ENCODE data around the gene NPTN.
A peak's percentile ranks its signal among the peaks of the same experiment; 100 is the strongest.
"Not testable (repeated sequence)": the region's sequence is repeated elsewhere in the genome, so short reads cannot be mapped to it uniquely, and the experiment has no call there.

The NPTN gene

DNA sequence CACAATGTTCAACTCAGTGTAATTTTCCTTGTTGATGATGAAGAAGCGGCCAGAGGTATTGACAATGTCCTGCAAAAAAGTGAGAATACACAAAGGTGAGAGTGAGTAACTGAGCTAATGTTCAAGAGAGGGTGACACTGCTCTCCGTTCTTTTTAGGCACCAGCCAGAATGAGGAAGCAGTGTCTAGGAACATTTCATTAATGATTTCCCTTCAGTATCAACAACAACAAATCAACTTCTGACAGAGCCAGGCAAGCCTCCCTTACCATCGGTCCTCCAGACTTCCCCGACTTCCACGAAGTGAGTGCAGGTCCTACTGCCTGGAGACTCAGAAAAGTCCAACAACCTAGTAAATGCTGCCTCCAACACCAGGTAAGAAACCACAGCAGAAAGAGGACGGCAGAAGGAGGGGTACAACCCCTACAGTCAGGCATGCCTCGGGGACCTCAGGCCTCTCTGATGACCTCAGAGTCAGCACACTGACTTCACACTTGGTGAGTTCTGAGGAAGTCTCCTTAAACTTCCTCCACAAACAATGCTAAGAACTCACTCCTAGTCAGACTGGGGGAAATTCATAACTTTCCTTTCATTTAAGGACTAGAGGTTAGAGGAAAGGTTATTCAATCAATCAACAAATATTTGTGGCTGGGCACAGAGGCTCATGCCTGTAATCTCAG, 62.7 kb downstream of the NPTN start:
- DNase-seq, result no peak

DNA sequence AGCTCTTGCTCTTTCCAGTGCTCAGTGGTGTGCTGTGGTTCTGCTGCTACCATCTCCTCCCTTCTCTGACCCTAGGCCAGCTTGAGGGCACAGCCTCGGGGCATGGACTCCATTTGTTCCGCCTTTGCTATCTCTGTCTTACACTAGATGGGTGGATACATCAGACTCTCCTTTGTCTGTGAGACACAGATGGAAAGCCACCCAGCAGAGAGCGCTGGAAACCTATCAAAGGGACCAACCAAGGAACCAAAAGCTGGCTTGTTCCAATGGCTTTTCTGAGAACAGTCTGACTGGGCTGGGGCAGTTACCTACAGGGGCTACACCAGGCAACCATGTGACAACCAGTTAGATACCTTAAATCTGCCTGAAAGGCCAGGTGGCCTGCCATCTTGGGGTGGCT, 63.8 kb downstream of the NPTN start:
- no peak for DNase-seq

DNA sequence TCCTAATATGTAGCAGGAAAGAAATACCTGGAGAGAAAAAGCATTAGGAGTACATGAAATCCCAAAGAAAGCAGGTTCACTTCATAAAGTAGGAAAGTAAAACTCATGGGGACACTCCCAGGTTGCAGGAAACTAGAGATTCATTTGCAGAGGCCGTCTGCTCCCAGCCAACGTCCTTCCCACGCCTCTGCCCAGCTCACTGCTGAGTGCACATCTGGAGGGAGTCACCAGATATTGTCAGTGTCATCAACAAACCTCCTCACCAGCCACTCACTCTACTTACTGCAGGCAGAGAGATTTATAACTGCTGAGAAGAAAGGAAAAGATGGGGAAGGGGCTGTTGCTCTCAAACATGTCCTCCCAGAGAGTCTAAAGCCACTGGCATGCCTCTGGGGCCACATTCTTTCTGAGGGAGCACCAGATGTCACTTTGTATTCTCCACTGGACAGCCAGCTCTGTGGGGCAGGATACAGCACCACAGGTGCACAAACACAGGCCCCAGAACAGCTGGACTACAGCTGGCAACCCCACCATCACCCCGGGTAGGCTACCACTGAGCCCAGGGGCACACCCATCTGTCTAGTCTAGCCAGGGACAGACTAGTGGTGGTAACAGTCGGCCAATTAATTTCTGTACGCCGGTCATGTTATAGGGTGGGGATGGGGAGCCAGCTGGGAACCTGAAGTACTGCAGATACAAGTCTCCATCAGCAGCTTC, 64.5 kb downstream of the NPTN start:
- no peak for DNase-seq

DNA sequence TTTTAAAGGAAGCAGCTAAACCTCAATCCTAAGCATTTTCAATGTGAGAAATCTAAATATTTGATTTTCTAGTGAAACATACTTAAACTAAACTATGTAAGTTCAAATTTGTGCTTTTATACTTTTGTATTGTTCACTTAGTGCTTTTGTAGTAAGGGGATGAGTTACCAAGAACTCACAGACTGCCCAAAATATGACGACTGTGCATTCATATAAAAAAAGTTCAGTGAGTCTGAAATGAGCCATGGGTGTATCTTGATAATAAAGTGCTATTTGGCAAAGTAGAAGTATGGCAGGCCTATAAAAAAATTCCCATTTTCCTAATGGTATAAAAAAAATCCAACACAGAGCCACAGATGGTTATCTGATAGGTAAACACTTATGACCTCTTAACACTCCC, 66.2 kb downstream of the NPTN start:
- no peak for DNase-seq

DNA sequence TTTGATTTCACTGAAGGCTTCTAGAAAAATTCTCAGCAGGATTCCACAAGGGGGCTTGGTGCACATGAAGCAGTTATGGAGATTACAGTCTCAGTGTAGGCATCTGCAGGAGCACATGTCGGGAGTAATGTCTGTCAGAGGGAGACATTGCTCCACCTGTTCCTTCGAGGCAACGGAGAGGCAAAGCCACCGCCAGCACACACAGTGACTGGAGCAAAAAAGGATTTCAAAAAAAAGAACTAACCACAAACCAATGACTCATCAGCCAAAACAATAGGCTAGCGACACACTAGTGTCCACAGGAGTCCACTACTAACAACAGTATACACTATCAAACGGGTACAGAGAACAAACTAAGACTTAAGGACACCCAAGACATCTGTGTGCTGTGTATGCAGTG, 68.9 kb downstream of the NPTN start:
- DNase-seq, result peak; percentile 41

DNA sequence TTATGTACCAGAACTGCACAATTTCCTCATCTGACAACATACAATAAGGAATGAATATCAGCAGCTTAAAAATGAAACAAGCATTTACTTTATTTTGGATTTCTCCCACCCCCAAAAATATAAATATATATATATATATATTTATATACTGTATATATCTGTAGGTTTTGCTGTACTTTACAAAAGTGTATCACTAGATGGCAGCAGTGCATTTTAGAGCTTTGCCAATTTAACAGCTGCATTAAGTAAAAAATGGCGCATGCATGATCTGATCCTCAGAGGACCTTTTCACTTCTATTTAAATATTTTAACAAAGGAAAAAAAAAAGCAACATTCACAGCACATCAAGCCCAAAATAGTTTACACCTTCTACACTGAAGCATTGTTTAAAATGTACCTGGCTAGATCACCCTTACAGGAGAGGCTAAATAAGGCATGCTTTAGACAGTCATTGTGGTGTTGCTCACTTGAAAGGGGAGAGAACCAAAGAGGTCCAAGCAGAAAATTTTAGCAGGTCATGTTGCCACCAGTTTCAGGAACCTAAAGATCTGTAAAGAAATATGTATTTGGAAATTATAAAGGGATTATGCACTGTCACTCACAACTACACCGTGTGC, 72.6 kb downstream of the NPTN start:
- peak; percentile 81 for DNase-seq

DNA sequence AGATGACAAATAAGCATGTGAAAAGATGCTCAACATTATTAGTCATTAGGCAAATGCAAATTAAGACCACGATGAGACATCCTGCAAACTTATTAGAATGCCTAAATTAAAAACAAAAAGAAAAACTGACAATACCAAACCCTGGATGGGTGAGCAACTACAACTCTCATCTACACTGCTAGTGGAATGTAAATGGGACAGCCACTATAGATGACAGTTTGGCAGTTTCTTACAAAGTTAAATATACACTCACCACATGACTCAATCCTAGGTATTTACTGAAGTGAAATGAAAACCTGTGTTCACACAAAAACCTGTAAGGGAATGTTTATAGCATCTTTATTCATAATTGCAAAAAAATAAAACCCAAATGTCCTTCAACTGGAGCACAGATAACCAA, 74.7 kb downstream of the NPTN start:
- no peak for DNase-seq

DNA sequence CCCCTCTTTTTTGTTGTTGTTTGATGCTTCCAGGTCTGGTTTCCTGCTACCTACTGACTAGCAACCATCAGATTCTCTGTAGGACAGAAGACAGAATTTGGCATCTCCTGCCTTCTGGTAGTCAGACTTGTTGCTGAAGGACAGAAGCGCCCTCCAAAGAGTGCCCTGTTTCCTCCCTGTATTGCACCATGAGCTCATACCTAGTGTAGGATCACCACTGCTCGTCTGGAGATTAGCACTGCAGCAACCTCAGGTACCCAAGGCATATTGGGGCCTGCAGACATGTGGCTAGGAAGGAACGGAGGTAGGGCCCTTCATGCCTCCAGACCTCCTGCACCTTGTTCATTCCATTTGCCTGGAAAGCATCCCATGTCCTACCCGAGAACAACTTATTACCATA, 78.1 kb downstream of the NPTN start:
- no peak for DNase-seq

DNA sequence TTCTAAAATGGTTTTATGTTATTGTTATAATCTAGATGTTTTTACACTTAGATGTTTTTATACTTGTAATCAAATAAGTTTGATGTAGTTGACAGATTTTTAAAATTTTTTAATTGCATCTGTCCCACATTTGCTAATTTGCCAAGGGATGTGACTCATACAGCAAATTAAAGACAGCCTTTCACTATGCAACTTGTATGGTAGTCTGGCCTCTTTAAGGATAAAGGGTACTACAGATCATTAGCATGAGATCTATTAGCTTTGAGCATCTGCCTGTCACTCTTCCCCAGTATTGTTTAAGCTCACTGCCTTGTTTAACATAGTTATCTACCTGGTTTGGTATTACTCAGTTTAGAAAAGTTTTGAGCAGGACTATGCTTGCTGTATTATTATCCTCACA, 83.0 kb downstream of the NPTN start:
- peak; percentile 7 for DNase-seq

DNA sequence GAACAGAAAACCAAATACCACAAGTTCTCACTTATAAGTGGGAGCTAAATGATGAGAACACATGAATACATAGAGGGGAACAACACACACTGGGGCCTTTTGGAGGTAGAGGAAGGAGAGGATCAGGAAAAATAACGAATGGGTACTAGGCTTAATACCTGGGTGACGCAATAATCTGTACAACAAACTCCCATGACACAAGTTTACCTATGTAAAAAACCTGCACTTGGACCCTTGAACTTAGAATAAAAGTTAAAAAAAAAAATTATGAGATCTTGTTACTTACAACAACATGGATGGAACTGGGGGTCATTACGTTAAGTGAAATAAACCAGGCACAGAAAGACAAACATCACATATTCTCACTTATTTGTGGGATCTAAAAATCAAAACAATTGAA, 84.3 kb downstream of the NPTN start:
- not testable (repeated sequence) for DNase-seq

DNA sequence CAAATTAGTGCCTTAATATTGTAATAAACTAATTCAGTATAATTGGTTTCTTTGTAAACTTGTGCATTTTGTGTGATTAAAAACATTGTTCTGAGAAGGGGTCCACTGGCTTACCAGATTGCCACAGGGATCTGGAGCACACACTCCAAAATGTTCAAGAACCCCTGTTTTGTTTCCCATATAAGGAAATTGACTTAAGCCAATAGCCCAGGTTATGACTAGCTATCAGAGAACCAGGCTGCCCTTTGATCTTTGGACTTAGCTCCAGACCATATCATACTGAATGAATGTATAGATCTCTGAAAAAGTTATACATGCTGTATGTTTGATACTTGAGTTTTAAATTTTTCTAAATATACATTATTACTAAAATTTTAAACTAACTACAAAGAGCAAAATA, 91.7 kb downstream of the NPTN start:
- no peak for DNase-seq

DNA sequence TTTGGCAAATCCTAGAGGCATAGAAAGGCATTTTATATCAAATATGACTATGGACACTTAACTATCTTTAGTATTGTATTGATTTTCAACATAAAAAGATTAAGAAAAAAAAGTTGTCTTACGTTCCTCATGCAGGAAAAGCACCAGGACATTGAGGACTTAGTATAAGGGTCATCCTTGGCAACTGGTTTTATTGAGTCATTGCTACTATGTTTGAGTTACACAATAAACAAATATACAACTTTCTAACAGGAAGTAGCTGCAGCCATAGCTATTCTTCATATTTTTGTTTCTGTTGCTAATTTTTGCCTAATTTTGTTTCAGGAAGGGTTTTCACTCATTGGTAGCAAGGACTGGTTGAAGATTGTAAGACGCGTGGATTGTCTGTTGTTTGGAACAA, 93.0 kb downstream of the NPTN start:
- no peak for DNase-seq

DNA sequence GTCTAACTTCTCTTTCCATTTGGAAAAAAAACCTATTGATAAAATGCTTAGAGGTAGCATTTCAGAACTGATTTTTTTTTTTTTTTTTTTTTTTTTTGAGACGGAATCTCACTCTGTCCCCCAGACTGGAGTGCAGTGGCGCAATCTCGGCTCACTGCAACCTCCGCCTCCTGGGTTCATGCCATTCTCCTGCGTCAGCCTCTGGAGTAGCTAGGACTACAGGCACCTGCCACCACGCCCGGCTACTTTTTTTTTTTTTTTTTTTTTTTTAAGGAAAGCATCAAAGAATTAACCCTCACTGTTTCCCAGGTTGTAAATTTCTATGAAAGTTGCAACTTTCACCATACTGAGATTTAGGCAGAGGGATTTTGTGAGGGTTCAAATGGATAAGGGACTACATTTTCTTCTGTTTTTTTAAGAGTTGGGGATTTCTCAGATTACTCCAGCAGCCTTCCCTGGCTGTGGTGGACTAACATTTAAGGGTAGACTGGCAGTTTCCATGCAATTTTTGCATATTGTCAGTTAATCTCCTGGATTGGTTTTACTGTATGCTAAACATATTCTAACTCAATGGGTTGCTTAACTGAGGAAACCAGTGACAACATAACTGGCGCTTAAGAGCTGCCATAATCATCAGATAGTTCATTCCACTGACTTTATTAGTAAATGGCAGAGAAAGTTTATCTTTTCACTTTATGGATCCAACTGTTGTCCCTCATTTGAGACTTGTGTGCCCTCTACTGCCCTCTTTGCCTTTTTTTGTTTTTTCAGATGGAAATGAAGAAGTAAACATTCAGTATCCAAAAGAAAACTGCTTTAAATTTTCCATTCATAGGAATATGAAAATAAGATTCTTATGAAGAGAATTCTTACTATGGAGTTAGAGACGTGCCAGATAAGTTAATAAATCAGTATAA, 93.7 kb downstream of the NPTN start:
- no peak for DNase-seq

DNA sequence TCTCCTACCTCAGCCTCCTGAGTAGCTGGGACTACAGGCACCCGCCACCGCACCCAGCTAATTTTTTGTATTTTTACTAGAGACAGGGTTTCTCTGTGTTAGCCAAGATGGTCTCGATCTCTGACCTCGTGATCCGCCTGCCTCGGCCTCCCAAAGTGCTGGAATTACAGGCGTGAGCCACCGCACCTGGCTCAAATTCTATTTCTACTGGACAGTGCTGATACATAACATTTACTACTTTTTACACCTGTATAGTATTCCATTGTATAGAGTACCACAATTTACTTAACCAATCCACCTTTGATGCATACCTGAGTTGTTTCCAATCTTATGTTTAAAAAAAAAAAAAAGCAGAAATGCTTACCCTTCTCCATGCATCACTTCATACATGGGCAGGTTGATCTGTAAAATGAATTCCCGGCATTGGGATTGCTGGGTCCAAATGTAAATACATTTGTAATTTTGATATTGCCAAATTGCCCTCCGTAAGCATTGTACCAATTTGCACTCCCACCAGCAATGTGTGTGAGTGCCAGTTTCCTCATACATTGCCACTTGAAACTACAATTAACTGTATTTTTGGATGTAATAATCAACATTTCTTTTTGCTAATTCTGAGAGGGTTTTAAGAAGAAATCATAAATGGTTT, 94.5 kb downstream of the NPTN start:
- no peak for DNase-seq

DNA sequence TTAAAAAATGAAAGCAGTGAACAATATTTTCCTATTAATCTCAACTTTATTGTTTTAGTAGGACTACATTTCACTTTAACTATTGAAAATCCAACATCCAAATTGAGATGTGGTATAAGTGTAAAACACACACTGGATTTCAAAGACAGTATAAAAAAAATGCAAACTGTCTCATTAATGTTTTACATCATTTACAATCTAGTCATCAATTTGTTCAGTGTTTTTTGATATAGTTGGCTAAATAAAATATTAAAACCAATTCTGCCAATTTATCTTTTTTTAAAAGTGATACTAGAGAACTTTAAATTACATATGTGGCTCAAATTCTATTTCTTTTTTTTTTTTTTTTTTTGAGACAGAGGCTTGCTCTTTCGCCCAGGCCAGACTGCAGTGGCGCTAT, 95.1 kb downstream of the NPTN start:
- no peak for DNase-seq

DNA sequence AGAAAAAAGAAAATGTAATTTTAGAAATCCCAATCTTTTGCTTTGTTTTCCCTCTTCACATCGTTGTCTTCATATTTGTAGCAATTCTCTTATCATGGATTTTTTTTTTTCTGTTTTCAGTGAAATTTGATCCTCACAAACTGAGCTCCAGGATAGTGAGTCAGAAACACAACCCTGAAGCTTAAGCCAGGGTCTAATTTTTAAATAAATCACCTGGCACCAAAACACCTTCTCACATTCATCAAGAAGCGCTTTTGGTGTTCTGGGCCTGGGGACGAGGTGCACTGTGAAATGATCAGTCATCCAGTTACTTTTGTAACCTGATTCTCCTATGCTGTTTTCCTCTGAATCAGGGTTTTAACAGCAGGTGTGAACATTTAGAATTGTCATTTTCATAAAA, 102.5 kb downstream of the NPTN start:
- DNase-seq, result no peak

DNA sequence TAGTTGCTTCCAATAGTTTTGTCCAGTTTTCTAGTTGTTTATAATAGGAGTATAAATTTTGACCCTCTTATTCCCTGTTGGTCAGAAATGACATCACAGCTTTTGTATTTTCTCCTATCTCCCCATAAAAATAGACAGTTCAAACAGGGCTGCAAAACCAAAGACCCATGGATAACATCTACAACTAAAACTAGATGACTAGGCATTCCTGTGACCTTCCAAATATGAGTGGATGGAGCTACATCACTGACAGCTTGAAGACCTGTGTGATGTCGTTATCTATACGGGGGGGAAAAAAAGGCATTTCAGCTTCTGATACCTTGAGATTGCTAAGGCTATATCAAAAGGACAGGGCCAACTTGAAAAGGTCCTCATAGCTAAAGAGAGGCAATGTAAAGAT, 105.6 kb downstream of the NPTN start:
- DNase-seq, result no peak

DNA sequence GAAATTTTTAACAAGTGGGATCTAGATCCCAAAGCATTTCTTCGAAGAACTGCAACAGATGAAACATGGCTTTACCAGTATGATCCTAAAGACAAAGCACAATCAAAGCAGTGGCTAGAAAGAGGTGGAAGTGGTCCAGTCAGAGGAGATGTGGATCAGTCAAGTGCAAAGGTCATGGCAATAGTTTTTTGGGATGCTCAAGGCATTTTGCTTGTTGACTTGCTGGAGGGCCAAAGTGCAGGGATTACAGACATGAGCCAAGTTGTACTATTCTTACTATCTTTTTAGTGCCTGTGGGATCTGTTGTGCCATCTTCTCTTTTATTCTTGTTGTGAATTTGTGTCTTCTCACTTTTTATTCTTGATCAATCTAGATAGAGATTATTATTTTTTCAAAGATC, 108.3 kb downstream of the NPTN start:
- DNase-seq, result no peak

DNA sequence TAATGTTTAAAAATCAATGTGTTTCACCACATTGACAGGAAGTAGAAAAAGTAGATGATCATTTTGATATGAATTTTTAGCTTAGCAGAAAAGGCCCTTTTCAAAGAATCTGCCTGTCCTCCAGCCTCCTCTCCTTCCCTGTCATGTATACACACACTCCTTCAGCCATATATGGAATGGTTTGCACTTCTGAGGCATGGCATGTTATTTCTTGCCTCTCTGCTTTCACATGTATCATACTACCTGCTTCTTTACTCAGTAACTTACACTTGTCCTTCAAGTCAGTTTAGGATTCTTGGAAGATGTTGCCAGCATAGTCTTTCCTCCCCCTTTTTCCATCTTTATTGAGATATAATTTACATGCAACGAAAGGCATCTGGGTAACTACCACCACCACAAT, 111.2 kb downstream of the NPTN start:
- DNase-seq, result no peak

DNA sequence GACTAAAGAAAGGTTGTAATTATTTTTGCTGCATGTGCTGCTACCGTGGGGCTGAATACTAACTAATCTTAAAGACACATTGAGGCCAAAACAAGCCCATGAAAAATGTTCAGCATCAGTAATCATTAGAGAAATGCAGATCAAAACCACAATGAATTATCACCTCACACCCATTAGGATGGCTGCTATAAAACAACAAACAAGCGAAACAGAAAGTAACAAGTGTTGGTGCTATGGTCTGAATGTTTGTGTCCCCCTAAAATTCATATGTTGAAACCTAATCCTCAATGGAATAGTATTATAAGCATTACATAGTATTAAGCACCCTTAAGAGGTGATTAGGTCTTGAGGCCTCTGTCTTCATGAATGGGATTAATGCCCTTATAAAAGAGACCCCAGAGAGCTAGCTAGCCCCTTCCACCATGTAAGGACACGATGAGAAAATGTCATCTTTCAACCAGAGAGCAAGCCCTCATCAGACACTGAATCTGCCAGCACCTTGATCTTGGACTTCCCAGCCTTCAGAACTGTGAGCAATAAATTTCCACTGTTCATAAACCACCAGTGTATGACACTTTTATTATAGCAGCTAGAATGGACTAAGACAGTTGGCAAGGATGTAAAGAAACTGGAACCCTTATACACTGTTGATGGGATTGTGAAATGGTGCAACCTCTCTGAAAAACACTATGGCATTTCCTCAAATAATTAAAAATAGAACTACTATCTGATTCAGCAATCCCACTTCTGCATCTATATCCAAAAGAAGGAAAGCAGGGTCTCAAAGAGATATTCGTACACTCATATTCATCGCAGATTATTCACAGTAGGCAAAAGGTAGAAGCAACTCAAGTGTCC, 114.1 kb downstream of the NPTN start:
- no peak for DNase-seq

DNA sequence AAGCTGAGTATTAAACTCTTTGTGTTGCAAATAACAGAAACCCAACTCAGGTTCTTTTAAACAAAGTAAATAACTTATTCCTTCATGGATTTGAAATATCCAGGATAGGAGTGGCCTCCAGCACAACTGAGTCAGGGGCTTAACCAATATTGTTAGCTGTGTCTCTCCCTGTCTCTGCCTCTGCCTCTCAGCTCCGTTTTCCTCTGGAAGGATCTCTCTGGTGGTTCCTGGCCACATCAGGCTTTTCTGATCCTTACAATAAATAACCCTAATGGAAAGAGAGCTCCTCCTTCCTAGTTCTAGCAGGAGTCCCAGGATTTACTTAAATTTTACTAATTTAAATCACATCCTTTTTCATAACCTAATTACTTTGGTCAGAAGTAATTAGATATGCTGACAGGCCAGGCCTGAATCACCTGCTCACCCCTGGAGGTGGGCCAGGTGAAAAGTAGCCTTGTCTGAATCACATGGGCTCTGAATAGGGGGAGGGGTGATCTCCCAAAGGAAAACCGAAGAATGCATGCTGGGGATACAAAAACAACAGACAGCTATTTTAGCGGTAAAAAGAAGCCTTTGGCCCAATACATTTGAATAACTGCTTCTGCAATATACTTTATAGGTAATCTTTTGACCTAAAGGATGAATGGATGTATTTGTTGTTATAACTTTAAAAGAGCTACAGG, 114.9 kb downstream of the NPTN start:
- peak; percentile 5 for DNase-seq

Data from fibroblast of upper back skin (primary cell).